KMS-11 (cell line): ENCODE data around the gene HCK.

Experiments
- H2AFZ ChIP-seq: fragments of 200-600 bp; sonication (generic); 2 replicates; pipeline ENCODE4 v1.6.1; 2016; ENCODE audit warnings: antibody characterized with exemption, mixed run types, low read depth
- H3K27ac ChIP-seq: fragments of 200-600 bp; sonication (generic); 2 replicates; pipeline ENCODE4 v1.6.1; 2016; ENCODE audit warnings: mild to moderate bottlenecking, mixed run types
- H3K27me3 ChIP-seq: fragments of 200-600 bp; sonication (generic); 2 replicates; pipeline ENCODE4 v1.6.1; 2017; ENCODE audit warnings: mild to moderate bottlenecking, low read depth, mixed run types, moderate library complexity; ENCODE audit not compliant: insufficient read depth
- H3K36me3 ChIP-seq: fragments of 200-600 bp; sonication (generic); 2 replicates; pipeline ENCODE4 v1.6.1; 2017; ENCODE audit warnings: mild to moderate bottlenecking, mixed run types; ENCODE audit not compliant: insufficient read depth
- H3K4me1 ChIP-seq: fragments of 200-600 bp; sonication (generic); 2 replicates; pipeline ENCODE4 v1.6.1; 2016; ENCODE audit warnings: mild to moderate bottlenecking, low read depth, mixed run types; ENCODE audit not compliant: poor library complexity, severe bottlenecking
- H3K4me2 ChIP-seq: fragments of 200-600 bp; sonication (generic); 2 replicates; pipeline ENCODE4 v1.7.0; 2016; ENCODE audit warnings: mild to moderate bottlenecking, mixed run types
- H3K4me3 ChIP-seq: fragments of 200-600 bp; sonication (generic); IDR thresholded peaks from 2 replicates; pipeline ENCODE4 v1.6.1; 2017; ENCODE audit warnings: low read depth, low read length, mixed read lengths; ENCODE audit not compliant: insufficient read depth
- H3K79me2 ChIP-seq: fragments of 200-600 bp; sonication (generic); 2 replicates; pipeline ENCODE4 v1.6.1; 2016; ENCODE audit warnings: low read depth, mixed run types; ENCODE audit not compliant: insufficient read depth
- H3K9ac ChIP-seq: fragments of 200-600 bp; sonication (generic); 2 replicates; pipeline ENCODE4 v1.6.1; 2016; ENCODE audit warnings: mild to moderate bottlenecking, mixed run types
- H4K20me1 ChIP-seq: fragments of 200-600 bp; sonication (generic); 2 replicates; pipeline ENCODE4 v1.6.1; 2016; ENCODE audit warnings: mild to moderate bottlenecking, mixed run types; ENCODE audit not compliant: insufficient read depth
- CTCF ChIP-seq: fragments of 200-600 bp; sonication (generic); conservative IDR thresholded peaks from 2 replicates; pipeline ENCODE4 v1.6.1; 2017; ENCODE audit warnings: low read depth, mild to moderate bottlenecking, antibody characterized with exemption, low read length, moderate library complexity, mixed read lengths

Gene HCK

DNA sequence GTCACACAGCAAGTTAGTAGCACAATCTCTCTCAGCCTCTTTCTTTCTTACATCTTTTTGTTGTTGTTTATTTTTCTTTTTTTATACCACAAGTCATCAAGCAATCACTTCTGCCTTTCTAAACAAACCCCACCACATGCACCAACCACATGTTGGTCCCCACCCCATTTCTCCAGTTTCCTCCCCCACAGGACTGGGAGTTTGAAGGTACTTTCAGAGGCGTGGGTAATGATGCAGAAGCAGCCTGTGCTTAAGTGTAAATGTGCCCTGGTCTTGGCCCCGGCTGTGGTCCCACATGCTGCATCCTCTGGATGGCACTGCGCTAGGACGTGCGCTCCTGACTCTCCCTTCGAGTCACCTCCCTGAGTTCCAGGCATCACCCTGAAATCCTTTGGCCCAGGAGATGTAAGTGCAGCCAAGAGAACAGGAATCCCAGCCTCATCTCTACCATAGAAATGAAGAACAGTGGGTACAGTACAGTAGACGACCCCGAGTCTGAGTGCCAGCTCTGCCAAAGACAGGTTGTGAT is 5.7 kb downstream of the HCK start:
- Histone ChIP-seq H3K27me3 (peaks cover 37% of the 10 kb centered on the region), H3K4me3 (no peak overlapping the region), H3K4me1 (no peaks in the 10 kb centered on the region), H3K79me2 (no peaks in the 10 kb centered on the region), H3K9ac (no peak overlapping the region), H2AFZ (no peak overlapping the region), H3K27ac (no peak overlapping the region), H4K20me1 (no peaks in the 10 kb centered on the region), H3K36me3 (no peaks in the 10 kb centered on the region), H3K4me2 (no peak overlapping the region)
- no peak for TF ChIP-seq CTCF

DNA sequence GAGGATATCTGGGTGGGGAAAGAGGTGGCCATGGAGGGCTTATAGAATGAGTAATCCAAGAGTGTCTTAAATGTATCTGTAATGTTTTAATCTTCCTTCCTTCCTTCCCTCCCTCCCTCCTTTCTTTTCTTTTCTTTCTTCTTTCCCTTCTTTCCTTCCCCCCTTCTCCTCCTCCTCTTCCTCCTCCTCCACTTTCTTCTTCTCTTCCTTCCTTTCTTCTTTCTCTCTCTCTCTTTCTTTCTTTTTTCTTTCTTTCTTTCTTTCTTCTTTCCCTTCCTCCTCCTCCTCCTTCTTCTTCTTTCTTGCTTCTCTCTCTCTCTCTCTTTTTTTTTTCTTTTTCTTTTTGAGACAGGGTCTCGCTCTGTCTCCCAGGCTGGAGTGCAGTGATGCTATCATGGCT is 7.1 kb downstream of the HCK start:
- Histone ChIP-seq H2AFZ (no peak overlapping the region), H3K27ac (no peak overlapping the region)

DNA sequence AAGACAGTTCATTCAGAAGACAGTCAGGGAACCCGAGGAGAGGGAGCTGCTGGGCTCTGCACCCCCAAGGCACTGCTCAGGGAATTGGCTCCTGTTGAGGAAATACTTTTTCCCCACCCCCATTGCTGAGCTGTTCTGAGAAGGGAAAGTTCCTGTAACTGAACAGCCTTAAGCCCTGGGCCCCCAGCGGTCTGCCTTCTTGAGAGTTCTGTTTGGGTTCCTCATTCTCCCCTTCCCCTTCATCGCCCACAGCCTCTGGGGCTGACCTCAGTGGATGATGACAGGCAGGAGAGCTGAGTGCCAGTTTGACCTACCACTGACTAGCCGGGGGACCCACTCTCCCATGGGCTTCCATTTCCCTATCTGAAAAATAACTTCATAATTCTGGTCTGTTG is 10.7 kb downstream of the HCK start:
- H3K9ac ChIP-seq = no peak overlapping the region
- TF ChIP-seq CTCF = no peak
- no peak overlapping the region for H3K4me2 ChIP-seq
- peaks cover 31% of the 10 kb centered on the region for H3K27me3 ChIP-seq
- no peaks in the 10 kb centered on the region for H3K36me3 ChIP-seq
- H3K4me3 ChIP-seq = no peak overlapping the region
- H2AFZ ChIP-seq = no peak overlapping the region
- no peaks in the 10 kb centered on the region for H4K20me1 ChIP-seq
- no peak overlapping the region for H3K27ac ChIP-seq
- peaks cover 15% of the 10 kb centered on the region for H3K4me1 ChIP-seq
- no peaks in the 10 kb centered on the region for H3K79me2 ChIP-seq

More for the DNA sequence above, 7.1 kb downstream of the HCK start:
- TF ChIP-seq CTCF = no peak
- Histone ChIP-seq H3K9ac (no peak overlapping the region), H3K27me3 (peaks cover 34% of the 10 kb centered on the region), H3K4me1 (no peaks in the 10 kb centered on the region), H3K79me2 (no peaks in the 10 kb centered on the region), H3K4me2 (no peak overlapping the region), H3K4me3 (no peak overlapping the region), H3K36me3 (no peaks in the 10 kb centered on the region), H4K20me1 (no peaks in the 10 kb centered on the region)

- Histone ChIP-seq H3K4me1 (peaks cover 25% of the 10 kb centered on the region), H4K20me1 (no peaks in the 10 kb centered on the region), H3K79me2 (no peaks in the 10 kb centered on the region), H3K27ac (no peak overlapping the region), H3K27me3 (peaks cover 22% of the 10 kb centered on the region), H2AFZ (no peak overlapping the region), H3K4me3 (no peak overlapping the region), H3K4me2 (no peak overlapping the region), H3K9ac (no peak overlapping the region), H3K36me3 (no peaks in the 10 kb centered on the region)
- no peak for TF ChIP-seq CTCF
Measured at GRCh38 chr20:32063695-32064094, 11.7 kb downstream of the HCK start.
